ENCODE results near the gene NHERF2.
A peak's percentile ranks its signal among the peaks of the same experiment; 100 is the strongest.
"Not testable (repeated sequence)": the region's sequence is repeated elsewhere in the genome, so short reads cannot be mapped to it uniquely, and the experiment has no call there.

NHERF2 gene

DNA sequence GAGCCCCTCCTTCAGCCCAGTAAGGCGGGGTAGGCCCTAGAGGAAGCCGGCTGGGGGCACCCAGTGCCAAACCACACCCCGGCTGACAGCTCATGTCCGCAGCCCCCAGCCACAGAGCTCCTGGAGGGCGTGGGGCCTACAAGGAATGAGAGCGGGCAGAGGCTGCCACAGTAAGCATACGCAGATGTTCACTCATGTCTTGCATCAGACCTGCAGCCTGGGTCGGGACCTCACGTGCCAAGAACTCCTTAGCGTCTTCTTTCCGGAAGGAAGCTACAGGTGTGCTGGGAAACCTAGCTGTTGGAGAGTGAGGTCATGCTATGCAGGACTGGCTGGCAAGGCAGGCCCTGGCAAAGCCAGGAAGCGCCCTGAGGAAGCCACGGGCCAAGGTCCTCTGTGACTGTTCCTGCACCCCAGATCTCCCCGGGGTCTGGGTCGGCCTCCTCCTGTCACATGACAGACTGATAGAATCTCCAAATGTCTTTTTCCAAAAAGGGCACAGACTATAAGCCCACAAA is 18.6 kb upstream of the NHERF2 start:
- no peak for DNase-seq

DNA sequence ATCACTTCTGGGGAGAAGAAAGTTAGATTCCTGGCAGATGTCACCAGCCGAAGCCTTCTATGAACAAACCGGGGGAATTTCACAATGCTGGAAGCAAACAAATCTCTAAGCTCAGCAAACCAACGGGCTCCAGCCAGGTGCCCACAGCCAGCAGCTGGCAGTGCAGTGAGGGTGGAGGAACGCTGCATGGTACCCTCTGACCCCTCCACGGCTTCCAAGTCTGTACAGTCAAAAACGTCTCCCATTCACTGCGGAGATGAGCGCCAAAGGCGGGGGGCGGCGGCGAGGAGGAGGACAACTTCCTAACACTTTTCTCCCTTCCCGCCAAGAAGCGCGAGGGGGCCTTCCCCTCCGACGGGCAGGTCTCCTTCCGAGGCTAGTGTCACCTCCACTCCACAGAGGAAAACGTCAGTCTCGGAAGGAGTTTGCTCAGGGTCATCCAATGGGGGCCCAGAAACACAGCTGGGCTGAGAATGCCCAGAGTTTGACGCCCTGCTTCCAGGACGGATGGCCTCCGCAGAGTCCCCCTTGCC is 18.0 kb upstream of the NHERF2 start:
- no peak for DNase-seq

DNA sequence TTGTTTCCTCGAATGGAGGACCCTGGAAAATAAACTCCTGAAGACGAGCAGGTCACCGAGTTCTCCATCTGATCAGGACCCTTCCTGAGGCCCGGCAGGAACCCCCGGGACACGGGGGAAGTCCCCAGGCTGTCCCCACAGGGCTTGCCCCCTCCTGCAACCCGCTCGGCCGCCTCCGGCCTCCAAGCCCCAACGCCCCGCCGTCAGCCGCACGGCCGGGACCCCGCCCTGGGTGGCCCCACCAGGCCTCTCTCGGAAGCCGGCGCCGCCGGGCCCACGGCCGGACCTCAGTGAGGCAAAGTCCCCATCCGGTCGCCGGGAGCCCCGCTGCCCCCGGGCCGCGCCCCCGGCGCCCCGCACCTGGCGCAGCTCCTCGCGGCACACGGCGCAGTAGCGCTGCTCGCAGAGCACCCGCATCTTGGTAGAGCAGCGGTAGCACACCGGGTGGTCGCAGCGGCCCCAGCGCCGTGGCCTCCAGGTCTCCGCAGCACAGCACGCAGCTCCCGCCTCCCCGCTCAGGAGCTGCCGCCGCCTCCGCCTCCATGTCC is 17.5 kb upstream of the NHERF2 start:
- no peak for DNase-seq

DNA sequence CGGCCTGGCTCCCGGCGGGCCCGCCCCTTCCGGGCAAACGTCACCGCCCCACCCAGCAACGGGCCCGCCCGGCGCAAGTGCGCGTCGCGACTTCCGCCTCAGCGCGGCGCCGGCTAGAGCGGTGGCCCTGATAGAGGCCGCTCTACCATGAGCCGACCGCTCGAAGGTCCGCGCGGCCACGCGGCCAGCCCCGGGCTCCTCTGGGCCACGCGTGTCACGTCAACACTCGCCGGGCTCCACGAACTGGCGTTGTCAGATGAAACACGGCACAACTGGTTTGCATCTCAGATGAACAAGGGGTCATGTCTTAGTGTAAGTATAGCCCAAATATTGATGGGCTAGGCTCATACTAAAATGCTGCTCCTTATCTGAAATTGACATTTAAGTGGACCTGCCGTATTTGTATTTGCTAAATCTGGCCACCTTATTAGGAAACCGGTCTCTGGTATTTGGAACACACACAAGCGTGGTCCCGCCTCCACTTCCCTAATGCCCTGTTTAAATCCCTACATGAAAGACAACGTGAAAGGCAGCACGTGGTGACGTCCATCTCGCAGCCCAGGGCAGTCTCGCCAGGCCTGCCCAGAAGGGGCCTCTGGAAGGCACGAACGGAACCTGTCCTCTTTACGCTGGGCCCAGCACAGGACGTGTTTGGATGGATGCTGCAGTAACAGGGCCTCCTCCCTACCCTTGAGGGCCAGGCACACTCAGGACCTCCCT is 16.8 kb upstream of the NHERF2 start, which contains the start of gene ZNF598:
ZNF598 (minus strand) TSS at position 31 of the 720 bp plus-strand sequence.
- DNase-seq = peak; percentile 84

DNA sequence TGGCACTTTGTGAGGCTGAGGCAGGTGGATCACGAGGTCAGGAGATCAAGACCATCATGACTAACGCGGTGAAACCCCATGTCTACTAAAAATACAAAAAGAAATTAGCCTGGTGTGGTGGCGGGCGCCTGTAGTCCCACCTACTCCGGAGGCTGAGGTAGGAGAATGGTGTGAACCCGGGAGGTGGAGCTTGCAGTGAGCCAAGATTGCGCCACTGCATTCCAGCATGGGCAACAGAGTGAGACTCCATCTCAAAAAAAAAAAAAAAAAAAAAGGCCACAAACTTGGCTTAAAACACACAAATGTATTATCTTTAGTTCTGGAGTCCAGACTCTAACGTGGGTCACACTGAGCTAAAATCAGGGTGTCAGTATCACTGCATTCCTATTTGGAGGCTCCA is 15.0 kb upstream of the NHERF2 start:
- DNase-seq = not testable (repeated sequence)

DNA sequence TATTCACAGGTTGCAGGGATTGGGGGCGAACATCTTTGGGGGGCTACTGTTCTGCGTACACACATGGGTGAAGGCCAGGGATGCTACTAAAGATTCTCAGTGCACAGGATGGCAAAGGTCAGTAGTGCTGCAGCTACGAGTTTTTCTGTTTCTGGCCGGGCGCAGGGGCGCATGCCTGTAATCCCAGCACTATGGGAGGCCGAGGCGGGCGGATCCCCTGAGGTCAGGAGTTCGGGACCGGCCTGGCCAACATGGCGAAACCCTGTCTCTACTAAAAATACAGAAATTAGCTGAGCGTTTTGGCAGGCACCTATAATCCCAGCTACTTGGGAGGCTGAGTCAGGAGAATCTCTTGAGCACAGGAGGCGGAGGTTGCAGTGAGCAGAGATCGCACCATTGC is 13.2 kb upstream of the NHERF2 start:
- no peak for DNase-seq

DNA sequence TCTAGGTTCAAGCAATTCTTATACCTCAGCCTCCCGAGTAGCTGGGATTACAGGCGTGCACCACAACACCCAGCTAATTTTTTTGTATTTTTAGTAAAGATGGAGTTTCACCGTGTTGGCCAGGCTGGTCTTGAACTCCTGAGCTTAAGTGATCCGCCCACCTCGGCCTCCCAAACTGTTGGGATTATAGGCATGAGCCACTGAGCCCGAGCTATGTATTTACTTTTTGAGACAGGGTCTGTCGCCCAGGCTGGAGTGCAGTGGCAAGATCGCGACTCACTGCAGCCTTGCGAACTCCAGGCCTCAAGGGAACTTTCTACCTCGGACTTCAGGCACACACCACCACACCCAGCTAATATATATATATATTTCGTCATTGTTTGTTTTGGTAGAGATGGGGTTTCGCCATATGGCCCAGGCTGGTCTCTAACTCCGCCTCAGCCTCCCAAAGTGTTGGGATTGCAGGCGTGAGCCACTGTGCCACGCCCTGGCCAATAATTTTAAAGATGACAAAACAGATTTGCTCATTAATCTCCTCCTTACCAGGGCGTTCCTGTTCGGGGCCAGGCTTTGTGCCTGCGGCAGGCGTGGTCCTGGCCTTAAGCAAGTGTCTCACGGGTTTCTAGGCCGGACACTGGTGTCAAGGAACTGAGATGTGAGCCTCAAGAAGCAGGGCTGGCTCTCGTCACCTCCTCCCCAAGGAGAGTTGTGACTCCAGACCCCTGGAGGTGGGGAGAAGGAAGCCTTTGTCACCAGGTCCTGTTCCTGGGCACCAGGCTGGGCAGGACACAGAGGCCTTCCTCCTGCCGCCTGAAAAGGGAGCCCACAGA is 11.4 kb upstream of the NHERF2 start:
- DNase-seq = peak; percentile 63

DNA sequence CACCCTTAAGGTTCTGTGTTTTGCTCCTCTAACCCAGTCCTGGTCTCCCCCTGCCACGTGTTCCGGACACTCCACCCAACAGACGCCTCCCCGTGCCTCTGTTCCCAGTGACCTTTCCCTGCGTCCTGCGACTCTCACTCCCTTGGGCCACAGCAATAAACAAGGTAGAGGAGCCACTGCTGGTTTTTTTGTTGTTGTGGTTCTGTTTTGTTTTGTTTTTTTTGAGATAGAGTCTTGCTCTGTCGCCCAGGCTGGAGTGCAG is 10.8 kb upstream of the NHERF2 start:
- DNase-seq = no peak

DNA sequence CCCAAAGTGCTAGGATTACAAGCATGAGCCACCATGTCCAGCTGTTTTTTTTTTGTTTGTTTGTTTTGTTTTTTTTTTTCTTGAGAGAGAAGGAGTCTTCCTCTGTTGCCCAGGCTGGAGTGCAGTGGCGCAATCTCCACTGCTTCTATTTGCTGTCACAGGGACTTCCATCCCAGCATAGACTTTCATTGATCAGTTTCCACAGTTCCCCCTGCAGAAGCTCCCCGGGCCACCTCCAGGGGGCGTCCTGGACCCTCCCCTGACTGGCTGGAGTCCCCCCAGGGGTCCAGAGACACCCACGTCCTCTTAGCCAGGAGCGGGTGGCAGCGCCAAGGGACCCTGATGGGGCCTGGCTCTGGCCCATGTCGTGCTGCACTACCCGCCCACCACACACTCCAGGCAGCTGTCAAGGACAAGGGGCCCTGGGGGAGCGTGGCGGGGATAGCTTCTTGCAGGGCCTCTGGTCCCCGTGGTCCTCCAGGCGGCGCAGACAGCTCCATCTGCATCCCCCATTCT is 10.2 kb upstream of the NHERF2 start:
- no peak for DNase-seq

DNA sequence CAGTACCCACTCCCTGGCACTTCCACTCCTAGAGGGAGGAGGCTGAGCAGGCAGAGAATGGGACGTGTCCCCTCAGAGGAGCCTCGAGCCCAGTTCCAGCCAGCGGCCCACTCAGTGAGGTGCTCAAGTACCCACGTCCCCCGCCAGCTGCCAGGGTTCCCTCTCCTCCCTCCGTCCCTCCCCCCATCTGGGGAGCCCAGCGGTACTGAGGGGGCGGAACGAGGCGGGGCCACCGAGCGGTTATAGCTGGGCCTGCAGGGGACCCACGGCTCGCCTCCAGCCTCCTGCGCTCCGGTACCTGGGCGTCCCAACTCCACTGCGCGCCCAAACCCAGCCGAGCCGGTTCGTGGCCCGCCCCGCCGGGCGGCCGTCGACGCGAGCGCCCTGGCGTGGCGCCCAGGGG is 7.2 kb upstream of the NHERF2 start, which contains the start of gene NPW:
NPW (plus strand) TSS at position 268 of the 403 bp plus-strand sequence.
- no peak for DNase-seq

DNA sequence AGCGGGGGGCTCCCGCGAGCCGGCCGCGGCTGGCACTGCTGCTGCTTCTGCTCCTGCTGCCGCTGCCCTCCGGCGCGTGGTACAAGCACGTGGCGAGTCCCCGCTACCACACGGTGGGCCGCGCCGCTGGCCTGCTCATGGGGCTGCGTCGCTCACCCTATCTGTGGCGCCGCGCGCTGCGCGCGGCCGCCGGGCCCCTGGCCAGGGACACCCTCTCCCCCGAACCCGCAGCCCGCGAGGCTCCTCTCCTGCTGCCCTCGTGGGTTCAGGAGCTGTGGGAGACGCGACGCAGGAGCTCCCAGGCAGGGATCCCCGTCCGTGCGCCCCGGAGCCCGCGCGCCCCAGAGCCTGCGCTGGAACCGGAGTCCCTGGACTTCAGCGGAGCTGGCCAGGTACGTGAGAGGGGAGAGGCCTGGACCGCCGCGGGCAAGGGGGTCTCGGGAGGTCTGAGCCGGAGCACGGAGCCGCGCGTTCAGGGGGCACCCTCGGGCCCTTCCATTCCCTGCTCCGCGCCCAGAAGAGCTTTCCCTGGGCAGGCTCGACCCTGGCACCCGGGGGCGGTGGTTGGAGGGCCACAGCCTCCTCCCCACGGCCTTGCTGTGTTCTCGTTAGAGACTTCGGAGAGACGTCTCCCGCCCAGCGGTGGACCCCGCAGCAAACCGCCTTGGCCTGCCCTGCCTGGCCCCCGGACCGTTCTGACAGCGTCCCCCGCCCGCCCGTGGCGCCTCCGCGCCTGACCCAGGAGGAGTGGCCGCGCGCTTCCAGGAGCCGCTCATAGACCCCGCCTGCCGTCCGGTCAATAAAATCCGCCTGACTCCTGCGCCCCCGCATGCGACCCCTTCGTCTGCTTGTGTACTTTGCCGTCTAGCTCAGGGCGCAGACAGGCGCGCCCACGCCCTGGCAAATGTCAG is 6.5 kb upstream of the NHERF2 start:
- DNase-seq = no peak

DNA sequence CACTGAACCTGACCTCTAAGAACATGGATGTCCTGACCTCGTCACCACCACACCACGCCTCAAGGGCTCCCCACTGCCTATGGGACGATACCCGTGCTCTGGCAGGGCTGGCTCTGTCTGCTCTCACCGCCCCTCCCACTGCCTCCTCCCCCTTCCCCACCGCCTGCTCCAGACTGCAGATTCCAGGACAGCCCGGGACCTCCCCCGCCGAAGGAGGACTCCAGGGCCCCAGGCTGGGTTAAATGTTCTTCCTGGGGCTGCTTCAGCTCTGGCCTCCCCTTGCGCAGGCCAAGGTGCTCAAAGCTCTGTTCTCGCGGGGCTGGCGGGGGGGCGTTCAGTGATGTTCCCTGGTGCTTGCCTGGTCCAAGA is 4.0 kb upstream of the NHERF2 start:
- no peak for DNase-seq

DNA sequence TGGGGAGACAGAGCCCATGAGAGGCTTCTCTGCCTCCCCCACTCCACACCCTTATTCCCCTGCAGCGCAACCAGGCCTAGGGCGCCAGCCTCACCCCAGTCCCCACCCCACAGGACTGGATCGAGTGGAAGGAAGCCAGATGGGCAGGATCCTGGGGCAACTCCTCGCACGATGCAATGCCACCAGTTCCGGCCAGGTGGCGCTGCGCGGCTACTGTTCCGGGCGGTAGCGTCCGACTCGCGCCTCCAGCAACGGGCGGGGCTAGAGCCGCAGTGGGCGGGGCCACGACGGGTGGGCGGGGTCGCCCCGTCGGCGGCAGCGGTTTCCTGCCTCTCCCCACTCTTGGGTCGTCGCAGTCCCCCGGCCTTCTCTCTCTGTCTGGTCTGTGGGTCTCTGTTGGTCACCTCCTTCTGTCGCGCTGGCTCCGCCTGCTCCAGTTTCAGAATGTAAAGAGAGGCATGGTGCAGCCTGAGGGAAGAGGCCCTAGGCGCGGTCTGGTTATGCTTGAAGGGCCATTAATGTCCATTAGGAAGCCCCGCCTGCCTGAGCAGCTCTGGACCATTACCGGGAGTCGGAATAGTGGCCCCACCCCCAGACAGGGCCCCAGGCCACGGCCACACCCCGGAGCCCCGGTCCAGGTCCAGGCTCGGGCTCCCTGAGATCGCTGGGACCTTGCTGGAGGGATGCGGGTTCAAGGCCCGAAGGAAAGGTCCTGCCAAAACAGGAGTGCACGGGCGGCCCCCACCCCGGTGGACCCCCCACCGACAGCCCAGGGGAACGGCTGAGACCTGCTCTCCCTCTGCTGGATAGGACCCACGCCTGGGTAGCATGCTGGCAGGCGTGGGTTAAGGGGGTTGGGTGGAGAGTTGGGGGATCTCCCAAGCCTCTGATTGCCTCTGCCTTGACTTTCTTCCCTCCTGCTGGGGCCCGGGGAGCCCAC is 3.3 kb upstream of the NHERF2 start:
- DNase-seq = peak; percentile 93

DNA sequence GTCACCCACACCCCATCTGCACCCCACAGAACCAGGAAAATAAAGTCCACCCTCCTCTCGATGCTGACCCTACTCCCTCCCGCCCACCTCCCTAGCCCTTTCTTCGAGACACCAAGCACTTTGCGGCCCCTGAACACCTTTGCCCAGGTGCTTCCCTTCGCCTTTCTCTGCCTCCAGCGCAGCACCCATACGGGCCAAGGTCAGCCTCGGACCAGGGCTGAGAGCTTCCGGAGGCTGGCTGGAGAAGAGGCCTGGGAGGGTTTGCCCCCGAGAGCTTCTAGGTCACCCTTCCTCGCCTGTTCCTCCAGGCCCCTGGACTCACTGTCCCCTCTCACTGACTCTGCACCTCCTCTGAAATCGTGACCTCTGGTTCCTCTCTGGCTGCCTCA is 2.7 kb upstream of the NHERF2 start:
- no peak for DNase-seq

DNA sequence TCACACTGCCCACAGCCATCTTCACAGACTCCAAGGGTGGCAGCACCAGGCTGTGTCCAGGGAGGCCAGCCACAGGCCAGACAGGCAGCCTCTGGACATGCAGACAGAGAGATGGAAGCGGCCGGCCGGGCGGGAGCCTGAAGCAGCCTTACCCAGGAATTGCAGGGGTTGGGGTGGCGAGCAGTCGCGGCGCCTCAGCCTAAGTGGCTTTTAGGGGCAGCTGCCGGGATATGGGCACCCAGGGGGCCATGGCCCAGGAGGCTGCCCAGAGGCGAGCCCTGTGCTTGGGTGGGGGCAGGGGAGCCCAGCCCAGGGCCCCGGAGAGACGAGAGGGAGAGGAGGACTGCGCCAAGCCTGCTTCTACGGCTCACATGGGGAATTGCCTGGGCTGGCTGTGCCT is 1.5 kb upstream of the NHERF2 start:
- no peak for DNase-seq

DNA sequence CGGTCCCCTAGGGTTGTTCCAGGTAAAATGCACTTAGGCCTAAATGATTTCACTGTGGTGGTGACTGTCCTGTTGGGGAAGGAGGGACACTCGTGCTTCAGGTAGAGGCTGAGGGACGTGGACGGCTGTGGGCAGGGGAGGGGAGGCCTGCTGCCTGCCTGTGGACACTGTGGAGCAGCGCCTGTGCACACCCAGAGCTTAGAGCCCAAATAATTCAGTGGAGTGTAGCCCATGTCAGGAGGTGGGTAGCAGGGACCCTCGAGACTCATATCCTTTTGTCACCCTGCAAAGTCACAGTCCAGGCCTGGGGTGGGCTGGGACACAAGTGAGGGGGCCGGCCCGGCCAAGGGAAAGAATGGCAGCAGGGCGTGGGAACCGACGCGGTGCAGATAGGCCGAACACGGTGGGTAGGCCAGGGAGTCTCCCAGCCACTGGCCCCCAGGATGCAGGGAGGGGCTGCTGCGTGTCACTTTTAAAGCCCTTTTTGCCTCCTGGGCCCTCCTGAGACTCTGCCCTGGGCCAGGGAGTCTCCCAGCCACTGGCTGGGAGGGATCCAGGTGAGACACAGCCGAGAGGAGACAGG is 733 bp upstream of the NHERF2 start:
- no peak for DNase-seq

DNA sequence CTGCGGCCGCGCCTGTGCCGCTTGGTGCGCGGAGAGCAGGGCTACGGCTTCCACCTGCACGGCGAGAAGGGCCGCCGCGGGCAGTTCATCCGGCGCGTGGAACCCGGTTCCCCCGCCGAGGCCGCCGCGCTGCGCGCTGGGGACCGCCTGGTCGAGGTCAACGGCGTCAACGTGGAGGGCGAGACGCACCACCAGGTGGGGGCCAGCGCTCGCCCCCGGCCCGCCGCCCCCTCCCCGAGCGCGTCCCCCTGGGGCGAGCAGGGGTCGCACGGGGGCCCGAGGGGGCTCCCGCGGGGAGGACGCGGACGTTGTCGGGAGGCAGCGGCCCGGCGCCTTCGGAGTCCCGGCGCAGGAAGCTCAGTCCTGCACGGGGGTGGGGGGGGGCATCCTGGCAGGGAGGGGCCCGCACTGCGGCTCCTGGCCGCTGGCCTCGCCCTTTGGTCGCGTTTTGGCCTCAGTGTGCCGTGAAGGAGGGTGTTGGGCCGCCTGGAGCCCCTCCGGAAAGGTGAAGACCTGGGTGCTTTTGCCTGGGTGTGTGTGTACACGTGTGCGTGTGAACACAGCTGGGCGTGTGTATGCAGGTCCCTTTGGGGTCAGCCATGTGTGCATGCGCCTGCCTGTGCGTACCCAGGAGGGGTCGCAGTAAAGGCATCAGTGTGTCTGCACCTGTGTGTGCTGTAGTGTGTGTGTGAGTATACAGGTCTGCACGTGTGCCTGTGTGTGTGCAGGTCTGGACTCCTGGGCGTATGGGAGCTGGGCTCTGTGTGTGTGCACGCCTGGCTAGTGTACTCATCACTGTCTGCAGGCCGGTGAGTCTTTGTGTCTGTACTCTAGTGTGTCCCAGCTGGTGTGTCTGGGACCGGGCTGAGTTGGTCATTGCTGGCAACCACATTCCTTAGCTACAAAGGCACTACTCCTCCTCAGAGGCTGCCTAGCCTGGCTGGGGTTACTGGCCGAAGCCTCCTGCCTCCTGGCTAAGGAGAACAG is 615 bp downstream of the NHERF2 start:
- no peak for DNase-seq

DNA sequence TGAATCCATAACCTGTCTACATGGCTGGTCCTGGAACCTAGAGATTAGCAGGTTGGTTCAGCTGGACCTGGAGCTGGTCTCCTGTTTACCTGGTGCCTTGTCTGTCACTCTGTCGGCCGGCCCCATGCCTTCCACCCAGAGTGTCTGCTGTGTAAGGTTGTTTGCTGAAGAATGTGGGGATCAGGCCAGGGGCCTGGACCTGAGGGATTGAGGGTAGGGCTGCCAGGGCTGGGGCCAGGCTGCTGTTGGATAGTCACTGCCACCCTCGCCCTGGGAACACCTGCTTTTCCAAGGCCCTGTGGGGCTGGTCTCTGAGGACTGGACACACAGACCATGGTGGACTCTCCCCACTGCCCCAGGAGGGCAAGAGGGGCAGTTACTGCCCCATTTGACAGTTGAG is 1.4 kb downstream of the NHERF2 start:
- no peak for DNase-seq

DNA sequence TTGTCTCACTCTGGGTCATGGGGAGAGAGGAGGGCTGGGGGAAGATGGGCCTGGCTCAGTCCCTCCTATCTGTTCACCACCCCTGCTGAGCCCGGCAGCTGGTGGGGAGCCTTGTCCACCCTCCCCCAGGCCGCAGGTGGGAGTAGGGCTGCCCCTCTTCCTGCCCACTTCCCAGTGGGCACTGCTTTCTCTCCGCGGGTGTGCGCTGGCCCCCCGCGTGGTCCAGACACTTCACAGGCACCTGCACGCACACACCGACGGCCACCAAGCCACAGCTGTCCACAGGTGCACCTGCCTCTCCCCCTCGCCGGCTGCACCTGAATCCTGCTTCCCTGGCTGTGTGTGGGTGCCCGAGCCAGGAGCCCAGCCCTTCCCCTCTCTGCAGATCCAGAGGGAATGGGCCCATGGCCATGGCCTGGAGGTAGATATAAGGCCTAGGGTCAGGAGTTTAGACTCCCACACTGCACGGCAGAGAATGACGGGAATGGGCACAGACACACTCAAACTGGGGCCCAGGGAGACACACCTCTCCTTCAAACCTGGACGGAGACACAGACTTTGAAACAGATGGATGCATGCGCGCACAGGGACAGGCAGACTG is 2.0 kb downstream of the NHERF2 start:
- no peak for DNase-seq
